Stimulated activated memory B cell treated with anti-CD40 and anti-IgM and Interleukin-4, amounts not matched to agents 10 μg/mL and 1 μg/mL and 100 μg/mL, for 72 hours (primary cell): ENCODE measurements around the gene TBC1D25.

Experiments used
- ATAC-seq: fragments of 150-1000 bp; cut with Tn5 transposase; 2 replicates; pipeline ENCODE4 v1.10.0; 2021
- H3K27ac Mint-ChIP-seq: one replicate; pipeline ENCODE4 v1.8.0; 2022; ENCODE audit warnings: mild to moderate bottlenecking, mixed read lengths
- H3K27me3 Mint-ChIP-seq: one replicate; pipeline ENCODE4 v1.8.0; 2022; ENCODE audit warnings: mixed read lengths
- H3K36me3 Mint-ChIP-seq: one replicate; pipeline ENCODE4 v1.8.0; 2022; ENCODE audit warnings: mixed read lengths
- H3K4me1 Mint-ChIP-seq: one replicate; pipeline ENCODE4 v1.8.0; 2022; ENCODE audit warnings: mixed read lengths
- H3K4me3 Mint-ChIP-seq: one replicate; pipeline ENCODE4 v1.8.0; 2022; ENCODE audit warnings: mild to moderate bottlenecking, moderate library complexity, mixed read lengths
- H3K9me3 Mint-ChIP-seq: one replicate; pipeline ENCODE4 v1.8.0; 2022; ENCODE audit warnings: mixed read lengths

The TBC1D25 gene

GRCh38 chrX:48539345-48540027 is at the start of gene TBC1D25:
Gene TBC1D25 (plus strand): TSS chrX:48539714. CDS start chrX:48539798, 84 bp downstream.
- H3K27me3 Mint-ChIP-seq, result no peaks in the 10 kb centered on the region
- H3K4me1 Mint-ChIP-seq, result peaks cover 20% of the 10 kb centered on the region
- ATAC-seq, result peak; percentile 95
- H3K9me3 Mint-ChIP-seq, result no peaks in the 10 kb centered on the region
- H3K36me3 Mint-ChIP-seq, result peaks cover 6% of the 10 kb centered on the region
- peak within 1 kb of the TSS; percentile 87 for H3K27ac Mint-ChIP-seq
- H3K4me3 Mint-ChIP-seq, result peak within 1 kb of the TSS; percentile 92

GRCh38 chrX:48489892-48490291 is 49.6 kb upstream of the TBC1D25 start:
- peaks cover 7% of the 10 kb centered on the region for H3K4me1 Mint-ChIP-seq

GRCh38 chrX:48490661-48491060 is 48.9 kb upstream of the TBC1D25 start:
- Mint-ChIP-seq H3K27me3 (no peaks in the 10 kb centered on the region), H3K4me3 (no peak overlapping the region), H3K4me1 (peaks cover 7% of the 10 kb centered on the region), H3K27ac (no peak overlapping the region), H3K36me3 (no peaks in the 10 kb centered on the region), H3K9me3 (no peaks in the 10 kb centered on the region)
- no peak for ATAC-seq

More at GRCh38 chrX:48489892-48490291, 49.6 kb upstream of the TBC1D25 start:
- H3K36me3 Mint-ChIP-seq, result no peaks in the 10 kb centered on the region
- H3K27ac Mint-ChIP-seq, result no peak overlapping the region
- no peaks in the 10 kb centered on the region for H3K27me3 Mint-ChIP-seq
- ATAC-seq, result no peak
- no peaks in the 10 kb centered on the region for H3K9me3 Mint-ChIP-seq
- no peak overlapping the region for H3K4me3 Mint-ChIP-seq

- Mint-ChIP-seq H3K4me1 (peaks cover 7% of the 10 kb centered on the region), H3K27me3 (no peaks in the 10 kb centered on the region), H3K27ac (no peak overlapping the region), H3K36me3 (no peaks in the 10 kb centered on the region), H3K9me3 (no peaks in the 10 kb centered on the region), H3K4me3 (no peak overlapping the region)
- ATAC-seq, result no peak
Observed at GRCh38 chrX:48491809-48492208, 47.7 kb upstream of the TBC1D25 start.

GRCh38 chrX:48492293-48492910 is 47.1 kb upstream of the TBC1D25 start:
- Mint-ChIP-seq H3K27ac (no peak overlapping the region), H3K27me3 (no peaks in the 10 kb centered on the region), H3K36me3 (no peaks in the 10 kb centered on the region), H3K4me1 (peaks cover 7% of the 10 kb centered on the region), H3K4me3 (no peak overlapping the region), H3K9me3 (no peaks in the 10 kb centered on the region)
- no peak for ATAC-seq

GRCh38 chrX:48493890-48494364 is 45.6 kb upstream of the TBC1D25 start:
- ATAC-seq, result no peak
- Mint-ChIP-seq H3K27ac (no peak overlapping the region), H3K36me3 (no peaks in the 10 kb centered on the region), H3K4me1 (peaks cover 7% of the 10 kb centered on the region), H3K4me3 (no peak overlapping the region), H3K27me3 (no peaks in the 10 kb centered on the region), H3K9me3 (no peaks in the 10 kb centered on the region)

GRCh38 chrX:48496660-48497059 is 42.9 kb upstream of the TBC1D25 start:
- Mint-ChIP-seq H3K27ac (no peak overlapping the region), H3K27me3 (no peaks in the 10 kb centered on the region)

GRCh38 chrX:48497871-48498270 is 41.6 kb upstream of the TBC1D25 start:
- no peaks in the 10 kb centered on the region for H3K9me3 Mint-ChIP-seq
- no peaks in the 10 kb centered on the region for H3K36me3 Mint-ChIP-seq
- no peak for ATAC-seq
- no peaks in the 10 kb centered on the region for H3K27me3 Mint-ChIP-seq
- no peak overlapping the region for H3K4me3 Mint-ChIP-seq
- no peak overlapping the region for H3K27ac Mint-ChIP-seq
- H3K4me1 Mint-ChIP-seq, result no peaks in the 10 kb centered on the region

More at GRCh38 chrX:48496660-48497059, 42.9 kb upstream of the TBC1D25 start:
- no peak for ATAC-seq
- H3K36me3 Mint-ChIP-seq, result no peaks in the 10 kb centered on the region
- H3K9me3 Mint-ChIP-seq, result no peaks in the 10 kb centered on the region
- H3K4me3 Mint-ChIP-seq, result no peak overlapping the region
- peaks cover 7% of the 10 kb centered on the region for H3K4me1 Mint-ChIP-seq

GRCh38 chrX:48498374-48498809 is 41.1 kb upstream of the TBC1D25 start:
- Mint-ChIP-seq H3K4me1 (no peaks in the 10 kb centered on the region), H3K4me3 (no peak overlapping the region), H3K36me3 (no peaks in the 10 kb centered on the region), H3K27ac (no peak overlapping the region), H3K27me3 (no peaks in the 10 kb centered on the region), H3K9me3 (no peaks in the 10 kb centered on the region)
- no peak for ATAC-seq

GRCh38 chrX:48504261-48504660 is 35.3 kb upstream of the TBC1D25 start:
- Mint-ChIP-seq H3K4me3 (no peak overlapping the region), H3K36me3 (no peaks in the 10 kb centered on the region), H3K4me1 (peaks cover 3% of the 10 kb centered on the region), H3K27me3 (no peaks in the 10 kb centered on the region), H3K27ac (no peak overlapping the region), H3K9me3 (no peaks in the 10 kb centered on the region)
- ATAC-seq, result no peak

- Mint-ChIP-seq H3K27ac (no peak overlapping the region), H3K36me3 (no peaks in the 10 kb centered on the region), H3K4me1 (peaks cover 13% of the 10 kb centered on the region), H3K9me3 (no peaks in the 10 kb centered on the region), H3K4me3 (no peak overlapping the region), H3K27me3 (no peaks in the 10 kb centered on the region)
- no peak for ATAC-seq
Observed at GRCh38 chrX:48505481-48505880, 34.0 kb upstream of the TBC1D25 start.

GRCh38 chrX:48507246-48507645 is 32.3 kb upstream of the TBC1D25 start:
- H3K27ac Mint-ChIP-seq, result no peak overlapping the region
- no peak for ATAC-seq
- no peak overlapping the region for H3K4me3 Mint-ChIP-seq
- no peaks in the 10 kb centered on the region for H3K9me3 Mint-ChIP-seq
- H3K4me1 Mint-ChIP-seq, result peaks cover 23% of the 10 kb centered on the region
- no peaks in the 10 kb centered on the region for H3K27me3 Mint-ChIP-seq
- H3K36me3 Mint-ChIP-seq, result peaks cover 11% of the 10 kb centered on the region

- Mint-ChIP-seq H3K4me1 (peaks cover 23% of the 10 kb centered on the region), H3K36me3 (peaks cover 13% of the 10 kb centered on the region), H3K4me3 (peak within 1 kb of the TSS; percentile 97), H3K9me3 (no peaks in the 10 kb centered on the region), H3K27ac (peak within 1 kb of the TSS; percentile 97), H3K27me3 (no peaks in the 10 kb centered on the region)
- ATAC-seq, result peak; percentile 94
Observed at GRCh38 chrX:48508400-48509244, 30.9 kb upstream of the TBC1D25 start, which contains the start of gene PORCN. Gene PORCN (plus strand): TSS chrX:48508992. CDS start chrX:48509821, 829 bp downstream.

GRCh38 chrX:48509245-48509590 is 30.3 kb upstream of the TBC1D25 start:
- ATAC-seq, result peak; percentile 57
- Mint-ChIP-seq H3K4me3 (peak overlapping the region; percentile 97), H3K9me3 (no peaks in the 10 kb centered on the region), H3K36me3 (peaks cover 13% of the 10 kb centered on the region), H3K4me1 (peaks cover 23% of the 10 kb centered on the region), H3K27me3 (no peaks in the 10 kb centered on the region), H3K27ac (peak overlapping the region; percentile 97)

- ATAC-seq, result no peak
- Mint-ChIP-seq H3K4me1 (peaks cover 23% of the 10 kb centered on the region), H3K27me3 (no peaks in the 10 kb centered on the region), H3K4me3 (peak overlapping the region; percentile 97), H3K9me3 (no peaks in the 10 kb centered on the region), H3K27ac (peak overlapping the region; percentile 97), H3K36me3 (peaks cover 14% of the 10 kb centered on the region)
Observed at GRCh38 chrX:48509619-48510018, 29.9 kb upstream of the TBC1D25 start.
